ENCODE results near the gene TAS1R1. TPM values are rescaled to one million over a fixed set of nuclear protein-coding genes. Genes with fewer than 3 reads are reported as not detected.

Gene TAS1R1
- total RNA-seq, 6 experiments from 2014 or later = 0.26 TPM; not detected in 5

DNA sequence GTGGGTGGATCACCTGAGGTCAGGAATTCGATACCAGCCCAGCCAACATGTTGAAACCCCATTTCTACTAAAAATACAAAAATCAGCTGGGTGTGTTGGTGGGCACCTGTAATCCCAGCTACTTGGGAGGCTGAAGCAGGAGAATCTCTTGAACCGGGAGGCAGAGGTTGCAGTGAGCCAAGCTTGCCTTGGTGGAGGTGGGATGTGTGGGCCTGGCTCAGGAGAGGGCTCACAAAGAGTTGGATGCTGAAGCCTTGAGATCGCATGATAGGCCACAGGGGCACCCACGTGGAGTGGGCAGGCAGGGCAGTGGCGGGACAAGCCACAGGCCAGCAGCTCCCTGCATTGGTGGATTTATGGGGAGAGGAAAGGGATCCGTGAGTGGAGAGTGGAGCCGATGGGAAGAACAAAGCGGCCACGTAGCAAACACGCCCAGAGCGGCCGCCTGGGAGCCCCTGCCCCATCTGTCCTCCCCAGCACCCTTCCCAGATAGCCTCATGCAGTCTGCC lies 73.9 kb downstream of the TAS1R1 start:
- 74% methylated on average over 4 of the region's 12 CpGs for WGBS (ENCODE audit: insufficient coverage, low coverage, low lambda C conversion rate, missing lambda C conversion rate)
- DNase-seq (no peak), ATAC-seq (no peak)
- intact Hi-C loops (cut with DNase I) = no loop called here
- Histone ChIP-seq H3K27me3 (no peaks in the 10 kb centered on the region), H3K4me1 (peaks cover 0 to 15% (median 7%) of the 10 kb centered on the region in 4 donors), H3K4me3 (no peak overlapping the region), H3K9me3 (no peaks in the 10 kb centered on the region), H3K36me3 (peaks cover 0 to 61% (median 2%) of the 10 kb centered on the region in 4 donors), H3K27ac (no peak overlapping the region)
- TF ChIP-seq POLR2A (IDR thresholded peaks at IDR 0.05) = no peak
- no peak for TF ChIP-seq CTCF (IDR thresholded peaks at IDR 0.05)

Small RNAs within 50 kb of the gene (small RNA-seq; reads per million reads assigned to genes)
- 0 reads per million in 2 experiments for gene RNU6-731P

Other genes starting within 250 kb of the TAS1R1 start
- 10 to 100 TPM; 10.8 to 19.7 (median 14.1) TPM for gene ACOT7, start 161.5 kb upstream of the TAS1R1 start, total RNA-seq
- gene HES2, start 135.4 kb upstream of the TAS1R1 start, total RNA-seq = 1 to 10 TPM in 1 of 6 experiments, under 1 TPM in 2, not detected in 3; 0.27 to 1.2 (median 0.68) TPM
- gene ESPN, start 130.5 kb upstream of the TAS1R1 start, total RNA-seq = 100 to 1,000 TPM in 4 of 6 experiments, 10 to 100 TPM in 2; 81.6 to 149 (median 120) TPM
- gene TNFRSF25, start 89.1 kb upstream of the TAS1R1 start, total RNA-seq = 1 to 10 TPM; 1.1 to 3.2 (median 2.1) TPM
- gene PLEKHG5, start 63.6 kb upstream of the TAS1R1 start, total RNA-seq = 1 to 10 TPM in 5 of 6 experiments, under 1 TPM in 1; 0.70 to 2.3 (median 1.5) TPM
- 10 to 100 TPM in 3 of 6 experiments, 1 to 10 TPM in 3; 8.9 to 13.1 (median 10.7) TPM for gene NOL9, start 794 bp upstream of the TAS1R1 start, total RNA-seq
- gene ZBTB48, start 24.7 kb downstream of the TAS1R1 start, total RNA-seq = 10 to 100 TPM in 4 of 6 experiments, 1 to 10 TPM in 2; 5.9 to 43.1 (median 19.5) TPM
- 10 to 100 TPM; 12.1 to 24.6 (median 20.0) TPM for gene KLHL21, start 47.6 kb downstream of the TAS1R1 start, total RNA-seq
- gene PHF13, start 58.4 kb downstream of the TAS1R1 start, total RNA-seq = 1 to 10 TPM; 2.7 to 6.2 (median 4.5) TPM
- 10 to 100 TPM in 4 of 6 experiments, 1 to 10 TPM in 2; 5.9 to 11.3 (median 10.3) TPM for gene THAP3, start 69.6 kb downstream of the TAS1R1 start, total RNA-seq
- gene DNAJC11, start 146.5 kb downstream of the TAS1R1 start, total RNA-seq = 10 to 100 TPM; 24.9 to 36.0 (median 28.6) TPM
- gene CAMTA1, start 230.1 kb downstream of the TAS1R1 start, total RNA-seq = 10 to 100 TPM; 32.3 to 49.4 (median 37.2) TPM

Data from right lobe of liver (tissue), 6 donors.